Measurements from ENCODE around the gene MAB21L4.

Gene MAB21L4

DNA sequence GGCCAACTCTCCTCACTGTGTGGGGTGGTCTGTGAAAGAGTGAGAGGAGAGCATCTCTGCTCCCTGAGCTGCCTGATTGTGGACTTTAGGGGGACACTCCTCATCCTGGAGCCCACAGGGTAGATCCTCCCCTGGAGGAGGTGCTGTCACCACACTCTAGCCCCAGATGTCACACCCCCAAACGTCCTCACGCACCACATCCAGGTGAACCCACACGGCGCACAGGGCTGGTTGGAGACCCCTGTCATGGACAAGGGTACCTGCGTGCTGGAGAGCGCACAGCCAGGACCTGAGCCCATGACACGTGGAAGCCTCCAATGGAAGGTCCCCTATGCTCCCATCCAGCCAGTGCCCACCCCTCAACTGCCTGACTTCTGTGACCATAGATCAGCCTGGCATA is 16.9 kb downstream of the MAB21L4 start:
- Histone ChIP-seq H3F3A (ENCODE audit: control insufficient read depth, insufficient read depth) (no peaks in the 10 kb centered on the region), H3K79me2 (ENCODE audit: control insufficient read depth, low read length) (no peaks in the 10 kb centered on the region)
- TF ChIP-seq EZH2phosphoT487 (IDR thresholded peaks at IDR 0.05; ENCODE audit: borderline replicate concordance, low read length), result no peak
- TF ChIP-seq, protein P1, sequence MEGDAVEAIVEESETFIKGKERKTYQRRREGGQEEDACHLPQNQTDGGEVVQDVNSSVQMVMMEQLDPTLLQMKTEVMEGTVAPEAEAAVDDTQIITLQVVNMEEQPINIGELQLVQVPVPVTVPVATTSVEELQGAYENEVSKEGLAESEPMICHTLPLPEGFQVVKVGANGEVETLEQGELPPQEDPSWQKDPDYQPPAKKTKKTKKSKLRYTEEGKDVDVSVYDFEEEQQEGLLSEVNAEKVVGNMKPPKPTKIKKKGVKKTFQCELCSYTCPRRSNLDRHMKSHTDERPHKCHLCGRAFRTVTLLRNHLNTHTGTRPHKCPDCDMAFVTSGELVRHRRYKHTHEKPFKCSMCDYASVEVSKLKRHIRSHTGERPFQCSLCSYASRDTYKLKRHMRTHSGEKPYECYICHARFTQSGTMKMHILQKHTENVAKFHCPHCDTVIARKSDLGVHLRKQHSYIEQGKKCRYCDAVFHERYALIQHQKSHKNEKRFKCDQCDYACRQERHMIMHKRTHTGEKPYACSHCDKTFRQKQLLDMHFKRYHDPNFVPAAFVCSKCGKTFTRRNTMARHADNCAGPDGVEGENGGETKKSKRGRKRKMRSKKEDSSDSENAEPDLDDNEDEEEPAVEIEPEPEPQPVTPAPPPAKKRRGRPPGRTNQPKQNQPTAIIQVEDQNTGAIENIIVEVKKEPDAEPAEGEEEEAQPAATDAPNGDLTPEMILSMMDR (IDR thresholded peaks at IDR 0.05; ENCODE audit: low read depth, low read length, poor library complexity, severe bottlenecking), result no peak

DNA sequence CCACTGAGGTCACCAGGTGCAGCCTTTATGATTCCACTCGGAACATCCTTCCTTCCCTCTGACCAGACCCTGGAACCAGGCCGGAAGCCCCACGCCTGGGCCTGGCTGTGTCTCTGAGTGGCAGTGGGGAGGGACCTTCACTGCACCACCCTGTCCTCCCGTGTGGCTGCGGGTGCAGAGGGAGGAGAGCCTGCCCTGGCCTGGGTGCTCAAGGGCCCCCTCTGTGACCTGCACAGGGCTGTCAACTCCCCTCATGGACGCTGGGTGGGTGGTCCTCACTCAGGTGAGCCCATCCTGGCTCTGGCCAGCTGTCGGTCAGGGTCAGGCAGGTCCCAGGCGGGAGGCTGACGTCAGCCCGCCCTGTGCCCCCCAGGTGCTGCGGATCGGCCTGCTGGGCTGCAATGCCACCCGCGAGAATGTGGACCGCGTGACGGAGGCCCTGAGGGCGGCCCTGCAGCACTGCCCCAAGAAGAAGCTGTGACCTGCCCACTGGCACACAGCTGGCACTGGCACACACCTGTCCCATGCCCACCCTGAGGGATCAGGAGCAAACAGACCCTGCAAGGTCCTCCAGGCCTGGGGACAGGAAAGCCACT is 17.5 kb downstream of the MAB21L4 start:
- H3F3A ChIP-seq (ENCODE audit: control insufficient read depth, insufficient read depth), result no peaks in the 10 kb centered on the region
- no peaks in the 10 kb centered on the region for H3K79me2 ChIP-seq (ENCODE audit: control insufficient read depth, low read length)
- H3K27ac ChIP-seq (ENCODE audit: low read depth, low read length), result no peak overlapping the region
- no peaks in the 10 kb centered on the region for H3K4me1 ChIP-seq (ENCODE audit: control insufficient read depth, low read length)
- no peaks in the 10 kb centered on the region for H3K9me3 ChIP-seq (ENCODE audit: control insufficient read depth, insufficient read depth, low read length)
- H3K4me3 ChIP-seq (ENCODE audit: low read length), result no peak overlapping the region
- no peaks in the 10 kb centered on the region for H3K36me3 ChIP-seq (ENCODE audit: control insufficient read depth, low read length)
- no peaks in the 10 kb centered on the region for H3K9me2 ChIP-seq (replicated peaks; ENCODE audit: control insufficient read depth, low read length)
- peaks cover 3% of the 10 kb centered on the region; the same call in 1 of the 2 replicates for H3K27me3 ChIP-seq (ENCODE audit: control insufficient read depth, low read length)
- no peak for TF ChIP-seq EZH2phosphoT487 (IDR thresholded peaks at IDR 0.05; ENCODE audit: borderline replicate concordance, low read length)
- TF ChIP-seq, protein P1 (IDR thresholded peaks at IDR 0.05; ENCODE audit: low read depth, low read length, poor library complexity, severe bottlenecking), result no peak
- no peaks in the 10 kb centered on the region for H4K20me1 ChIP-seq (ENCODE audit: control insufficient read depth, insufficient read depth, low read depth, low read length)
- no peak overlapping the region for H3K4me2 ChIP-seq (ENCODE audit: low read length)

More for the DNA sequence above, 16.9 kb downstream of the MAB21L4 start:
- no peak overlapping the region for H3K4me3 ChIP-seq (ENCODE audit: low read length)
- H3K9me3 ChIP-seq (ENCODE audit: control insufficient read depth, insufficient read depth, low read length), result no peaks in the 10 kb centered on the region
- no peaks in the 10 kb centered on the region for H3K9me2 ChIP-seq (replicated peaks; ENCODE audit: control insufficient read depth, low read length)
- H3K4me1 ChIP-seq (ENCODE audit: control insufficient read depth, low read length), result no peaks in the 10 kb centered on the region
- no peak overlapping the region for H3K4me2 ChIP-seq (ENCODE audit: low read length)
- no peaks in the 10 kb centered on the region for H4K20me1 ChIP-seq (ENCODE audit: control insufficient read depth, insufficient read depth, low read depth, low read length)
- H3K36me3 ChIP-seq (ENCODE audit: control insufficient read depth, low read length), result no peaks in the 10 kb centered on the region
- peaks cover 3% of the 10 kb centered on the region; the same call in 1 of the 2 replicates for H3K27me3 ChIP-seq (ENCODE audit: control insufficient read depth, low read length)
- no peak overlapping the region for H3K27ac ChIP-seq (ENCODE audit: low read depth, low read length)

DNA sequence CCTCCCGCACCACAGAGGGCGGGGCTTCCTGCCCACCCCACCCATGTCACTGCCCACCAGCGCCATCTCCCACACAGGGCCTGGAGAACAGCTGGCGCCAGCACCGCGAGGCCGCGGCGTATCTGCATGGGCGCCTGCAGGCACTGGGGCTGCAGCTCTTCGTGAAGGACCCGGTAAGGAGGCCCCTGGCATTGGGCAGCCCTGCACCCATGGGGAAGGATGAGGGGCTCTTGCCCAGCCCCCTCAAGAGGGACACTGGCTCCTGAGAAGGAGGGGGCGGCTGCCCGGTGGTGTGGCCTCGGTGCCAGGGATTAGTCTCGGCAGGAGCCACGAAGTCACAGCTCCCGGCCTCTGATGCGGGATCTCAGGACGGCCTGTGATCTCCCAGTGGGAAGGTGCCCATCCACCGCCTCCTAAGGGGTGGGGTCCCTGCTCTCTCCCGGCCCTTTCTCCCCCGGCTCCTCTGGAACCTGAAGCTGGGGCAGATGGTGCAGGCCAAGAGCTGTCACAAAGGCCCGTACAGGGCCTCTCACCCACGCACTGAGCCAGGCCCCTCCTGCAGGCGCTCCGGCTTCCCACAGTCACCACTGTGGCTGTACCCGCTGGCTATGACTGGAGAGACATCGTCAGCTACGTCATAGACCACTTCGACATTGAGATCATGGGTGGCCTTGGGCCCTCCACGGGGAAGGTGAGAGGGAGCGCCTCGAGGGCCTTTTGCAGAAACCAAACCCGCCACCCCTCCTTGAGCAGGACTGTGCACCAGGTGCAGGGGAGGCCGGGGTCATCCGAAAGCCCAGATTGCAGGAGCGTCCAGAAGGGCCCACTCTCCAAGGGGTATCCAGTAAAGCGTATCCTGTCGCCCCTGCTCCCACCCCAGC is 18.3 kb downstream of the MAB21L4 start:
- Histone ChIP-seq H3K9me3 (ENCODE audit: control insufficient read depth, insufficient read depth, low read length) (no peaks in the 10 kb centered on the region), H3K27me3 (ENCODE audit: control insufficient read depth, low read length) (peaks cover 3% of the 10 kb centered on the region; the same call in 1 of the 2 replicates), H3K4me1 (ENCODE audit: control insufficient read depth, low read length) (no peaks in the 10 kb centered on the region), H3K27ac (ENCODE audit: low read depth, low read length) (no peak overlapping the region), H3K4me2 (ENCODE audit: low read length) (no peak overlapping the region), H3K79me2 (ENCODE audit: control insufficient read depth, low read length) (no peaks in the 10 kb centered on the region), H3F3A (ENCODE audit: control insufficient read depth, insufficient read depth) (no peaks in the 10 kb centered on the region), H4K20me1 (ENCODE audit: control insufficient read depth, insufficient read depth, low read depth, low read length) (no peaks in the 10 kb centered on the region), H3K4me3 (ENCODE audit: low read length) (no peak overlapping the region), H3K36me3 (ENCODE audit: control insufficient read depth, low read length) (no peaks in the 10 kb centered on the region), H3K9me2 (replicated peaks; ENCODE audit: control insufficient read depth, low read length) (no peaks in the 10 kb centered on the region)
- TF ChIP-seq EZH2phosphoT487 (IDR thresholded peaks at IDR 0.05; ENCODE audit: borderline replicate concordance, low read length), result no peak
- TF ChIP-seq, protein P1 (IDR thresholded peaks at IDR 0.05; ENCODE audit: low read depth, low read length, poor library complexity, severe bottlenecking), result no peak

All from DOHH2 (cell line).